Stimulated activated naive CD8-positive, alpha-beta T cell treated with anti-CD3 and anti-CD28 coated beads, Interleukin-15, amount 100 ng/mL, for 72 hours (primary cell): ENCODE results near the gene HLA-DQB1.
"Not testable (repeated sequence)": the region's sequence is repeated elsewhere in the genome, so short reads cannot be mapped to it uniquely, and the experiment has no call there.

ENCODE experiments used
- ATAC-seq: fragments of 150-1000 bp; cut with Tn5 transposase; 2 replicates; pipeline ENCODE4 v1.10.0; 2021; ENCODE audit warnings: mild to moderate bottlenecking, moderate library complexity
- DNase-seq, 2 donors: peaks; one replicate each; pipeline ENCODE4 v3.0.0; 2021 to 2022
- H3K27ac Mint-ChIP-seq, 2 donors: one replicate each; pipeline ENCODE4 v1.8.0; 2022; ENCODE audit warnings: mild to moderate bottlenecking in 2 of 2, mixed read lengths in 2 of 2, moderate library complexity in 2 of 2
- H3K27me3 Mint-ChIP-seq: one replicate; pipeline ENCODE4 v1.8.0; 2022; ENCODE audit warnings: mixed read lengths
- H3K4me1 Mint-ChIP-seq: one replicate; pipeline ENCODE4 v1.8.0; 2022; ENCODE audit warnings: mild to moderate bottlenecking, mixed read lengths
- H3K4me3 Mint-ChIP-seq, 2 donors: one replicate each; pipeline ENCODE4 v1.8.0; 2022; ENCODE audit warnings: mild to moderate bottlenecking in 2 of 2, mixed read lengths in 2 of 2, moderate library complexity in 1 of 2
- H3K9me3 Mint-ChIP-seq, 2 donors: one replicate each; pipeline ENCODE4 v1.8.0; 2022; ENCODE audit warnings: mixed read lengths in 2 of 2

The HLA-DQB1 gene

DNA sequence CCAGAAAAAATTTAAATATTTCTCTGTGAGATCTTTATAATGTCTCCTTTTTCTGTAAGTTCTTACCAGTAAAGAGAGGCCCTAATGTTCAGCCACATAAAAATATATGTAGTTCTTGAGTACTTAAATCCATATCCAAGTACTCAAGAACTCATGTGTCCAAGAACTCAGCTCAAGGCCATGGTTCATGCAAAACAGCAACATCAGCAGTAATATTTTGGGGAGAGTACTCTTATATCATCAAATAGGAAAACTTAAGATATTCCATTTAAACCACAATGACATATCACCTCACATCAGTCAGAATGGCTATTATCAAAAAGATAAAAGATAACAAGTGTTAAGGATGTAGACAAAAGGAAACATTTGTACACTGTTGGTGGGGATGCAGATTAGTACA, 3.4 kb upstream of the HLA-DQB1 start:
- peaks cover 35% of the 10 kb centered on the region for H3K27me3 Mint-ChIP-seq
- no peak overlapping the region for H3K4me3 Mint-ChIP-seq
- H3K27ac Mint-ChIP-seq: no peak overlapping the region
- peaks cover 7 to 31% of the 10 kb centered on the region in 2 donors for H3K9me3 Mint-ChIP-seq
- ATAC-seq: no peak
- H3K4me1 Mint-ChIP-seq: peaks cover 33% of the 10 kb centered on the region
- DNase-seq: no peak

GRCh38 chr6:32669240-32669639, 2.8 kb upstream of the HLA-DQB1 start:
- Mint-ChIP-seq H3K4me1 (peaks cover 40% of the 10 kb centered on the region), H3K27me3 (peaks cover 39% of the 10 kb centered on the region), H3K9me3 (peaks cover 7 to 25% of the 10 kb centered on the region in 2 donors), H3K4me3 (no peak overlapping the region), H3K27ac (no peak overlapping the region)
- DNase-seq: no peak
- no peak for ATAC-seq

DNA sequence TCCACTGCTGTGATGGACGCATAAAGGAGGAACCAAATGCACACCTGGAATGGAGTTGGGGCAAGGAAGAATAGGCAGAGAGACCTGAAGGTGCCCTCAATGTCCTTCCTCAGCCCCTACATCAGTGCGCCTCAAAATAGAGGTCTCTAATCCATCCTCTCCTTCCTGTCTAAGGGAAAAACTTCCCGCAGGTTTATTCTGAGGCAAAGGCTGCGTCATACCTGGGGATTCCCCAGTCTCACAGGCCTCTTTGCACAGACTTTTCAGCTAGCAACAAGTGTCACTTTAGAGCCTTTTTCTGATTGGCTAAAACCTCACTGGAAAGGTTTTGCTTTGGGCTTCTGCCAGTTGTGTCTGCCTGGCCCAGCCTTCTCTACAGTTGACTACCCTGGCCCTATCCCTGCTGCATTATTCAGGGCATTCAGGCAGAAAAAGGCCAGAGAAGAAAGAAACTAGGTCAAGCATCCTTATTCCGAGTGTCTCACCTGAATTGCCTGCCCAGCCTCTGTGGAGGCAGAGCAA, 1.8 kb upstream of the HLA-DQB1 start:
- Mint-ChIP-seq H3K27ac (peak overlapping the region in 1 of 2 donors; percentile 27), H3K4me3 (peak overlapping the region in 1 of 2 donors; percentile 18), H3K4me1 (peaks cover 41% of the 10 kb centered on the region), H3K27me3 (peaks cover 39% of the 10 kb centered on the region), H3K9me3 (peaks cover 7 to 15% of the 10 kb centered on the region in 2 donors)
- ATAC-seq (peak; percentile 84), DNase-seq (peak; percentile 27 to 58)

DNA sequence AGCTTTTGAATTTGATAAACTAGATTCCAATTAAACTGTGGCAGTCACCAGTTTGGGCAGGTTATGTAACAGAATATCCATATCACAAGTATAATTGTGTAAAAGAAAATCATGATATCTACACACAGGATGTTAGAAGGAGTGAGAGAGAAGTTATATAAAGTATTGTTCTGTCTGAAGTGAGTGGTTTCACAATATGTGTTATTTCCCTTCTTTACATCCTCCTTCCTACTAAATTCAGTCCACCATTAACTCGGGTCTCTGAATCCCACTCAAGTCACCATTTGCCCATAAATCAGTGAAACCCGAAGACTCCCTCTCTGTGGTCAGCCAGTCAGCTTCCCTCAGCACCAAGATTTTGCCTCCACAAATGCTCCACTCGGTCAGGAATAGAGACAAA, 796 bp downstream of the HLA-DQB1 start:
- DNase-seq (no peak), ATAC-seq (no peak)
- Mint-ChIP-seq H3K4me3 (peak overlapping the region; percentile 84), H3K4me1 (peaks cover 44% of the 10 kb centered on the region), H3K27me3 (peaks cover 39% of the 10 kb centered on the region), H3K27ac (no peak overlapping the region), H3K9me3 (no peaks in the 10 kb centered on the region)

DNA sequence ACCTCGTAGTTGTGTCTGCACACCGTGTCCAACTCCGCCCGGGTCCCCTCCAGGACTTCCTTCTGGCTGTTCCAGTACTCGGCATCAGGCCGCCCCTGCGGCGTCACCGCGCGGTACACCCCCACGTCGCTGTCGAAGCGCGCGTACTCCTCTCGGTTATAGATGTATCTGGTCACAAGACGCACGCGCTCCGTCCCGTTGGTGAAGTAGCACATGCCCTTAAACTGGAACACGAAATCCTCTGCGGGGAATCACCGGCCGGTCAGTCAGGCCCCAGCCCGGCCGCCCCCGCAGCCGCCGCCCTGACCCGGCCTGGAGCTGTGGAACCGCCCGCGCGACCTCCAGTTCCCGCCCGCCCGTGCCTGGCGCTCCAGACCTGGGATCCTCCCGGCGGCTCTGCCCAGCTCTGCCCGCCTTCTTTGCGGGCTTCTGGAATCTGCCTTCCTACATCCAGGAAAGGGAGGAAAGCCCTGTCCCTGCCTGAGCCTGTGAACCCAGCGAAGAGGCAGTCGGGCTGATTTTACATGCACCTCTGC, 1.6 kb downstream of the HLA-DQB1 start:
- peak overlapping the region; percentile 84 for H3K4me3 Mint-ChIP-seq
- H3K9me3 Mint-ChIP-seq: no peaks in the 10 kb centered on the region
- peaks cover 33% of the 10 kb centered on the region for H3K27me3 Mint-ChIP-seq
- ATAC-seq: peak; percentile 70
- peak overlapping the region in 1 of 2 donors; percentile 66 for H3K27ac Mint-ChIP-seq
- peak; percentile 33 to 54 for DNase-seq
- H3K4me1 Mint-ChIP-seq: peaks cover 52% of the 10 kb centered on the region

GRCh38 chr6:32664354-32664753, 2.1 kb downstream of the HLA-DQB1 start:
- no peak for ATAC-seq
- peak overlapping the region; percentile 84 for H3K4me3 Mint-ChIP-seq
- H3K27ac Mint-ChIP-seq: no peak overlapping the region
- H3K9me3 Mint-ChIP-seq: no peaks in the 10 kb centered on the region
- H3K4me1 Mint-ChIP-seq: peaks cover 56% of the 10 kb centered on the region
- no peak for DNase-seq
- peaks cover 28% of the 10 kb centered on the region for H3K27me3 Mint-ChIP-seq

GRCh38 chr6:32662836-32663235, 3.6 kb downstream of the HLA-DQB1 start:
- no peak for ATAC-seq
- H3K4me3 Mint-ChIP-seq: no peak overlapping the region
- no peaks in the 10 kb centered on the region for H3K9me3 Mint-ChIP-seq
- H3K27me3 Mint-ChIP-seq: peaks cover 28% of the 10 kb centered on the region
- no peak for DNase-seq
- peaks cover 52% of the 10 kb centered on the region for H3K4me1 Mint-ChIP-seq
- H3K27ac Mint-ChIP-seq: no peak overlapping the region

- Mint-ChIP-seq H3K27me3 (peaks cover 28% of the 10 kb centered on the region), H3K9me3 (no peaks in the 10 kb centered on the region), H3K27ac (no peak overlapping the region), H3K4me3 (no peak overlapping the region), H3K4me1 (peaks cover 49% of the 10 kb centered on the region)
- no peak for DNase-seq
- no peak for ATAC-seq
Measured at GRCh38 chr6:32662099-32662498, 4.4 kb downstream of the HLA-DQB1 start.

GRCh38 chr6:32659856-32660595, 6.4 kb downstream of the HLA-DQB1 start:
- no peak overlapping the region for H3K4me3 Mint-ChIP-seq
- peak overlapping the region in 1 of 2 donors; percentile 87 for H3K27ac Mint-ChIP-seq
- no peak for ATAC-seq
- peaks cover 0 to 14% of the 10 kb centered on the region in 2 donors for H3K9me3 Mint-ChIP-seq
- peaks cover 30% of the 10 kb centered on the region for H3K4me1 Mint-ChIP-seq
- no peak for DNase-seq
- H3K27me3 Mint-ChIP-seq: peaks cover 8% of the 10 kb centered on the region

- ATAC-seq (no peak), DNase-seq (no peak)
- H3K27me3 Mint-ChIP-seq: no peaks in the 10 kb centered on the region
- H3K4me3 Mint-ChIP-seq: no peak overlapping the region
- peaks cover 0 to 14% of the 10 kb centered on the region in 2 donors for H3K9me3 Mint-ChIP-seq
- peaks cover 20% of the 10 kb centered on the region for H3K4me1 Mint-ChIP-seq
- H3K27ac Mint-ChIP-seq: no peak overlapping the region
Measured at GRCh38 chr6:32658268-32658897, 8.1 kb downstream of the HLA-DQB1 start.

GRCh38 chr6:32657819-32658218, 8.6 kb downstream of the HLA-DQB1 start:
- ATAC-seq, H3K27ac Mint-ChIP-seq, H3K4me3 Mint-ChIP-seq, H3K27me3 Mint-ChIP-seq, DNase-seq: not testable (repeated sequence)
- H3K4me1 Mint-ChIP-seq: peaks cover 20% of the 10 kb centered on the region
- peaks cover 0 to 14% of the 10 kb centered on the region in 2 donors for H3K9me3 Mint-ChIP-seq

- H3K4me3 Mint-ChIP-seq, DNase-seq, H3K27ac Mint-ChIP-seq, H3K27me3 Mint-ChIP-seq, ATAC-seq: not testable (repeated sequence)
- Mint-ChIP-seq H3K9me3 (peaks cover 0 to 14% of the 10 kb centered on the region in 2 donors), H3K4me1 (peaks cover 20% of the 10 kb centered on the region)
Measured at GRCh38 chr6:32657329-32657728, 9.1 kb downstream of the HLA-DQB1 start.

DNA sequence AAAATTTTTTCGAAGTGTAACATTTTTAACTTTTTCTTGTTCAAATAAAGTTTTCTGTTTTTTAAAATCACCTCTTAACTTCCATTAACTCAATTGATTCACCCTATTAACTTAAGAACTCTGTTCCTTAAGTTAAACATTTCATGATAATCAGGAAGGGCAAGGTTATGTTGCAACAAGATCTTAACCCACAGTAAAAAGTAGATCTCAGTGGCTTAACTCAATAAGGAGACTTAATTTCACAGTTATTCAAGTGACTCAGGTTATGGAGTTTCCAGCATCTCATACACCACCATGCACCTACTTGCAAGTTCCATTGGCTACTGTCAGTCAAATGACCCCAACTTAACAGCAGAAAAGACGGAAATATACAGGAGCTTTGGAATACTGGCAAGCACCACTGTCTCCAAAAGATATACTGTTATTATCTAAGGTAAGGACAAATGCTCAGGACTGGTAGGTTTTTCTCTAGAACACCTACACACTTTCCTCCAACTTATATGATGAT, 11.2 kb downstream of the HLA-DQB1 start:
- H3K27ac Mint-ChIP-seq: no peak overlapping the region

DNA sequence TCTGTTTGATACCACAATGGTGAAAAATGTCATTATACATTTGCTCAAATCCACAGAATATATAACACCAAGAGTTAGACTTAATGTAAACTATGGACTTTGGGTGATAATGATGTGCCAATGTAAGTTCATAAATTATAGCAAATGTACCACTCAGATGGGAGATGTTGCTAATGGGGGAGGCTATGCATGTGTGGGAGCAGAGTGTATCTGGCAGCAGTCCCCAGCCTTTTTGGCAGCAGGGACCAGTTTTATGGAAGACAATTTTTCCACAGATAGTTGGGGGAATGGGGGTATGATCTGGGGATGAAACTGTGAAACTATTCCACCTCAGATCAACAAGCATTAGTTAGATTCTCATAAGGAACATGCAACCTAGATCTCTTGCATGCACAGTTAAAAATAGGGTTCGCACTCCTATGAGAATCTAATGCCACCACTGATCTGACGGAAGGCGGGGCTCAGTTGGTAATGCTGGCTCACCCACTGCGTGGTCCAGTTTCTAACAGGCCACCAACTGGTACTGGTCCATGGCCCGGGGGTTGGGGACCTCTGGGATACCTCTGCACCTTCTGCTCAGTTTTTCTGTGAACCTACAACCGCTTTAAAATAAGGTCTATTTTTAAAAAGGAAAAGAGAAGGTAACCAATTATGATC, 21.3 kb downstream of the HLA-DQB1 start:
- H3K4me1 Mint-ChIP-seq: peaks cover 16% of the 10 kb centered on the region
- H3K27ac Mint-ChIP-seq: no peak overlapping the region

More for the DNA sequence above, 11.2 kb downstream of the HLA-DQB1 start:
- DNase-seq: no peak
- Mint-ChIP-seq H3K27me3 (no peaks in the 10 kb centered on the region), H3K4me3 (no peak overlapping the region), H3K9me3 (peaks cover 0 to 14% of the 10 kb centered on the region in 2 donors), H3K4me1 (peaks cover 13% of the 10 kb centered on the region)
- ATAC-seq: no peak

GRCh38 chr6:32643904-32644303, 22.6 kb downstream of the HLA-DQB1 start:
- Mint-ChIP-seq H3K27ac (no peak overlapping the region), H3K27me3 (no peaks in the 10 kb centered on the region)
- no peak for ATAC-seq

More for the DNA sequence above, 21.3 kb downstream of the HLA-DQB1 start:
- Mint-ChIP-seq H3K27me3 (no peaks in the 10 kb centered on the region), H3K4me3 (no peak overlapping the region), H3K9me3 (no peaks in the 10 kb centered on the region)
- DNase-seq (no peak), ATAC-seq (no peak)

More at GRCh38 chr6:32643904-32644303, 22.6 kb downstream of the HLA-DQB1 start:
- Mint-ChIP-seq H3K4me1 (peaks cover 16% of the 10 kb centered on the region), H3K4me3 (no peak overlapping the region), H3K9me3 (no peaks in the 10 kb centered on the region)
- no peak for DNase-seq
